IMR-90 (cell line): ENCODE measurements around the gene GALNT16. TPM values are rescaled to one million over a fixed set of nuclear protein-coding genes. Genes with fewer than 3 reads are reported as not detected.

Source experiments
- ATAC-seq: fragments of 200-7000 bp; cut with Tn5 transposase; 2 replicates; pipeline ENCODE4 v1.9.1; 2020; ENCODE audit warnings: low read depth, mild to moderate bottlenecking, moderate library complexity
- BruUV-seq: library from RNA; stranded (reverse); fragments of 400-500 nt; replicated peaks from 2 replicates; lab custom pipeline; 2021; lab: Mats Ljungman, UMichigan
- CTCF ChIA-PET: fragments of 300-600 bp; formaldehyde crosslinking; extraction: SDS; loops from one replicate; lab custom pipeline; 2021; ENCODE audit warnings: antibody characterized with exemption; lab: Yijun Ruan, JAX
- POLR2A ChIA-PET: fragments of 300-600 bp; sonication (Branson Sonifier 250); formaldehyde crosslinking; loops from one replicate; lab custom pipeline; 2022; ENCODE audit warnings: antibody characterized with exemption; ENCODE audit not compliant: unreplicated experiment; lab: Charles Lee
- DNase-seq: peaks from one replicate; pipeline ENCODE4 v3.0.0; 2013
- H2AFZ ChIP-seq: replicated peaks from 2 replicates; pipeline ENCODE3; 2013; ENCODE audit warnings: low read length, mild to moderate bottlenecking; ENCODE audit not compliant: poor library complexity
- H2AK5ac ChIP-seq: 2 replicates; pipeline ENCODE4 v1.6.1; 2013; ENCODE audit warnings: low read depth, low read length, inconsistent platforms
- H2AK9ac ChIP-seq: replicated peaks from 2 replicates; pipeline ENCODE3; 2013; ENCODE audit warnings: mild to moderate bottlenecking, low read depth, low read length, moderate library complexity; ENCODE audit not compliant: poor library complexity
- H2BK120ac ChIP-seq: 2 replicates; pipeline ENCODE4 v1.6.1; 2013; ENCODE audit warnings: low read depth, low read length, inconsistent platforms
- H2BK15ac ChIP-seq: 3 replicates; pipeline ENCODE4 v1.6.1; 2013; ENCODE audit warnings: low read depth, low read length, inconsistent platforms
- H2BK20ac ChIP-seq: 2 replicates; pipeline ENCODE4 v1.6.1; 2013; ENCODE audit warnings: low read depth, mild to moderate bottlenecking, inconsistent platforms, low read length, moderate library complexity
- H2BK5ac ChIP-seq: 2 replicates; pipeline ENCODE4 v1.6.1; 2013; ENCODE audit warnings: mild to moderate bottlenecking, low read depth, low read length, inconsistent platforms; ENCODE audit not compliant: poor library complexity, severe bottlenecking
- H3K14ac ChIP-seq: replicated peaks from 2 replicates; pipeline ENCODE4 v1.6.1; 2013; ENCODE audit warnings: low read depth, low read length, inconsistent platforms
- H3K18ac ChIP-seq: 2 replicates; pipeline ENCODE4 v1.6.1; 2013; ENCODE audit warnings: low read depth, low read length, control low read depth
- H3K23ac ChIP-seq: 2 replicates; pipeline ENCODE4 v1.6.1; 2013; ENCODE audit warnings: low read depth, low read length, inconsistent platforms
- H3K27ac ChIP-seq: 2 replicates; pipeline ENCODE4 v1.5.1; 2013; ENCODE audit warnings: mild to moderate bottlenecking, control low read depth, low read length; ENCODE audit not compliant: insufficient read depth
- H3K27me3 ChIP-seq: 2 replicates; pipeline ENCODE4 v1.6.1; 2013; ENCODE audit warnings: low read length; ENCODE audit not compliant: control insufficient read depth, insufficient read depth
- H3K36me3 ChIP-seq: 2 replicates; pipeline ENCODE4 v1.6.1; 2013; ENCODE audit warnings: low read length, mixed read lengths; ENCODE audit not compliant: control insufficient read depth, insufficient read depth
- H3K4ac ChIP-seq: 2 replicates; pipeline ENCODE4 v1.6.1; 2013; ENCODE audit warnings: low read depth, low read length, inconsistent platforms
- H3K4me1 ChIP-seq: 2 replicates; pipeline ENCODE4 v1.6.1; 2013; ENCODE audit warnings: low read length, mixed read lengths; ENCODE audit not compliant: control insufficient read depth, insufficient read depth
- H3K4me2 ChIP-seq: 2 replicates; pipeline ENCODE4 v1.6.1; 2013; ENCODE audit warnings: low read depth, mild to moderate bottlenecking, control low read depth, low read length, moderate library complexity
- H3K4me3 ChIP-seq: 2 replicates; pipeline ENCODE4 v1.5.1; 2013; ENCODE audit warnings: low read depth, mild to moderate bottlenecking, control low read depth, low read length, moderate library complexity; ENCODE audit not compliant: insufficient read depth
- H3K56ac ChIP-seq: 2 replicates; pipeline ENCODE4 v1.6.1; 2013; ENCODE audit warnings: low read length, inconsistent platforms; ENCODE audit not compliant: insufficient read depth; ENCODE audit errors: extremely low read depth
- H3K79me1 ChIP-seq, 2 experiments: 2 replicates each; pipeline ENCODE4 v1.6.1; 2013; ENCODE audit warnings: low read length in 2 of 2, inconsistent platforms in 1 of 2, low read depth in 1 of 2
- H3K9ac ChIP-seq: 2 replicates; pipeline ENCODE4 v1.6.1; 2013; ENCODE audit warnings: low read depth, low read length, control low read depth
- H3K9me1 ChIP-seq: 2 replicates; pipeline ENCODE4 v1.6.1; 2013; ENCODE audit warnings: low read length, inconsistent platforms; ENCODE audit not compliant: insufficient read depth
- H3K9me3 ChIP-seq: 2 replicates; pipeline ENCODE4 v1.6.1; 2013; ENCODE audit warnings: low read length; ENCODE audit not compliant: control insufficient read depth, insufficient read depth
- H4K20me1 ChIP-seq: 2 replicates; pipeline ENCODE4 v1.6.1; 2013; ENCODE audit warnings: low read length, inconsistent platforms; ENCODE audit not compliant: insufficient read depth
- H4K5ac ChIP-seq: 2 replicates; pipeline ENCODE4 v1.6.1; 2013; ENCODE audit warnings: mild to moderate bottlenecking, low read depth, low read length, control low read depth
- H4K8ac ChIP-seq, 2 experiments: 2 replicates each; pipeline ENCODE4 v1.6.1; 2013; ENCODE audit warnings: low read depth in 2 of 2, low read length in 2 of 2, control low read depth in 1 of 2, inconsistent platforms in 1 of 2
- H4K91ac ChIP-seq: 2 replicates; pipeline ENCODE4 v1.6.1; 2013; ENCODE audit warnings: low read depth, low read length, inconsistent platforms; ENCODE audit not compliant: insufficient read depth
- MAZ ChIP-seq: IDR thresholded peaks from 2 replicates; pipeline ENCODE4 v1.6.1; 2012; ENCODE audit warnings: low read depth, mild to moderate bottlenecking, low read length, improper control_type of control experiment, moderate library complexity, borderline replicate concordance
- RCOR1 ChIP-seq: IDR thresholded peaks from 2 replicates; pipeline ENCODE4 v1.6.1; 2012; ENCODE audit warnings: mild to moderate bottlenecking, low read length, improper control_type of control experiment; ENCODE audit not compliant: insufficient replicate concordance
- WGBS, 2 experiments: methylation state at CpG; one replicate each; pipeline versions ENCODE4 v1.1.5 to v1.1.7; 2013; ENCODE audit warnings: missing lambda C conversion rate in 2 of 2; ENCODE audit not compliant: insufficient read length in 1 of 2; ENCODE audit errors: extremely low coverage in 2 of 2; 5-methylcytosine and 5-hydroxymethylcytosine counted together
- dilution Hi-C: fragments of 300-500 bp; cut with HindIII; formaldehyde crosslinking; loops from one replicate; pipeline ENCODE4 v1.14.3; 2018; ENCODE audit warnings: low sequenced_read_pairs; ENCODE audit not compliant: unreplicated experiment
- in situ Hi-C: fragments of 300-500 bp; cut with MboI; formaldehyde crosslinking; loops from 3 replicates; pipeline ENCODE4 v1.14.3; 2019; ENCODE audit warnings: low sequenced_read_pairs, inconsistent platforms, mixed read lengths
- intact Hi-C: fragments of 100-400 bp; cut with micrococcal nuclease; formaldehyde crosslinking; loops from 2 replicates; pipeline ENCODE4 v1.10.0; 2022
- polyA plus RNA-seq, 3 experiments: library from polyadenylated mRNA; depleted of rRNA; stranded (reverse); fragments of >200 nt; gene quantifications; 2 replicates each; pipeline ENCODE4 v1.2.3, GENCODE V29; 2012; ENCODE audit warnings: low replicate concordance in 1 of 3
- total RNA-seq: library from RNA; depleted of rRNA; stranded (reverse); fragments of >200 nt; gene quantifications from 2 replicates; pipeline ENCODE4 v1.2.3, GENCODE V29; 2012

GALNT16 gene
- total and polyA plus RNA-seq, 2 of the 4 experiments (the other 2 are of a cell fraction): 0.36 to 1.5 TPM

DNA sequence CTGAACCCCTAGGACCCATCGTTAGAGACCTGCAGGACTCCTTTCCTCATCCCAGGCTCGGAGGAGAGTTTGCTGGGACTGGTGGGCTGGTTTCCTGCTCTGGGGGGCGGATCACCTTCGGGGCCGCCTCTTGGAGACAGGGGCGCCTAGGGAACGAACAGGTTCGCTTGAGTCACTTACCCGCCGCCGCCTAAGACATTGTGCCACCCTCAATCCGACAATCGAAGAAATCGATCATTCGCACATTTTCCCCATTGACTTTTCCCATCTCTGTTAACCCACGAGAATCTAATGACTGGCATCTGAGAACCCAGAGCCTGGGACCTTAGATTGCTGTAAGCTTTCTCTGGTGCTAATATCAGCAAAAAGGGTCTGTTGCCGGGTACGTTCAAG lies 138.9 kb downstream of the GALNT16 start:
- ChIA-PET CTCF (no interaction called here), POLR2A (interaction anchor here (0.7 kb wide), 1 partner anchor 80 kb away, joined by 3 read pairs; no protein-coding TSS in a partner anchor)
- DNase-seq (no peak), ATAC-seq (peak; percentile 27)
- Histone ChIP-seq H2BK5ac (peak overlapping the region; percentile 73), H3K36me3 (peaks cover 7% of the 10 kb centered on the region), H3K14ac (peak overlapping the region; percentile 95), H4K5ac (peak overlapping the region; percentile 98), H3K4me2 (peak overlapping the region; percentile 86), H2BK15ac (peak overlapping the region; percentile 41; the same call in 1 of the 3 replicates), H3K23ac (peak overlapping the region; percentile 89), H3K9me1 (peaks cover 9% of the 10 kb centered on the region), H2AK9ac (peak overlapping the region; percentile 59), H2BK120ac (peak overlapping the region; percentile 41; the same call in 1 of the 2 replicates), H3K9ac (peak overlapping the region; percentile 96), H2AK5ac (peak overlapping the region; percentile 65), H3K4ac (peak overlapping the region; percentile 94), H4K8ac (peak overlapping the region; percentile 58 to 98), H3K27ac (peak overlapping the region; percentile 94), H3K27me3 (no peaks in the 10 kb centered on the region), H3K9me3 (no peaks in the 10 kb centered on the region), H3K79me1 (peaks cover 21 to 61% of the 10 kb centered on the region in 2 experiments), H3K18ac (peak overlapping the region; percentile 84), H3K4me1 (peaks cover 1% of the 10 kb centered on the region; the same call in 1 of the 2 replicates), H3K56ac (peak overlapping the region; percentile 83), H2AFZ (peak overlapping the region; percentile 84), H2BK20ac (no peak overlapping the region), H4K91ac (peak overlapping the region; percentile 95), H4K20me1 (peaks cover 25% of the 10 kb centered on the region), H3K4me3 (peak overlapping the region; percentile 57)
- no peak for TF ChIP-seq RCOR1
- no peak for TF ChIP-seq MAZ
- no CpG with 5 or more reads among the region's 18 CpGs for WGBS, 2 experiments
- TSS peak; percentile 97 for BruUV-seq
- in situ Hi-C loops (no loop called here), dilution Hi-C loops (no loop called here), intact Hi-C loops (loop anchor here (1.0 to 2.0 kb wide), 2 partner anchors 61 to 156 kb away; no protein-coding TSS in a partner anchor)
